Measurements from ENCODE around the gene ANKMY2. TPM values are rescaled to one million over a fixed set of nuclear protein-coding genes. Genes with fewer than 3 reads are reported as not detected.
"Not testable (repeated sequence)": the region's sequence is repeated elsewhere in the genome, so short reads cannot be mapped to it uniquely, and the experiment has no call there.

Gene ANKMY2
- 10 to 100 TPM; 18.6 to 28.8 (median 24.9) TPM for polyA plus RNA-seq (ENCODE audit: insufficient read length in 10 of 10)
- long read RNA-seq, donor 1, transcript ANKMY2-201 (10 exons, 2,555 nt) = major isoform, 5 of 48 reads
- long read RNA-seq, donor 1, partial matches to known transcripts = 16 of 48 reads
- long read RNA-seq, donor 1, other reads (novel, unspliced or antisense) = 27 of 48 reads
- long read RNA-seq, donor 2, partial matches to known transcripts = 0 of 2 reads
- long read RNA-seq, donor 2, other reads (novel, unspliced or antisense) = 0 of 2 reads
- long read RNA-seq, donor 3 = 0 reads
- long read RNA-seq, donor 4, partial matches to known transcripts = 0 of 3 reads
- long read RNA-seq, donor 4, other reads (novel, unspliced or antisense) = 0 of 3 reads
- long read RNA-seq, donor 5, transcript ANKMY2-201 (10 exons, 2,555 nt) = major isoform, 7 of 7 reads
- long read RNA-seq, donor 5, partial matches to known transcripts = 0 of 7 reads
- long read RNA-seq, donor 5, other reads (novel, unspliced or antisense) = 0 of 7 reads
- long read RNA-seq, donor 6, partial matches to known transcripts = 0 of 4 reads
- long read RNA-seq, donor 6, other reads (novel, unspliced or antisense) = 0 of 4 reads
- long read RNA-seq, donor 7, partial matches to known transcripts = 0 of 4 reads
- long read RNA-seq, donor 7, other reads (novel, unspliced or antisense) = 0 of 4 reads
- long read RNA-seq, donor 8, partial matches to known transcripts = 0 of 2 reads
- long read RNA-seq, donor 8, other reads (novel, unspliced or antisense) = 0 of 2 reads
- long read RNA-seq, donor 9, partial matches to known transcripts = 0 of 1 reads
- long read RNA-seq, donor 9, other reads (novel, unspliced or antisense) = 0 of 1 reads

DNA sequence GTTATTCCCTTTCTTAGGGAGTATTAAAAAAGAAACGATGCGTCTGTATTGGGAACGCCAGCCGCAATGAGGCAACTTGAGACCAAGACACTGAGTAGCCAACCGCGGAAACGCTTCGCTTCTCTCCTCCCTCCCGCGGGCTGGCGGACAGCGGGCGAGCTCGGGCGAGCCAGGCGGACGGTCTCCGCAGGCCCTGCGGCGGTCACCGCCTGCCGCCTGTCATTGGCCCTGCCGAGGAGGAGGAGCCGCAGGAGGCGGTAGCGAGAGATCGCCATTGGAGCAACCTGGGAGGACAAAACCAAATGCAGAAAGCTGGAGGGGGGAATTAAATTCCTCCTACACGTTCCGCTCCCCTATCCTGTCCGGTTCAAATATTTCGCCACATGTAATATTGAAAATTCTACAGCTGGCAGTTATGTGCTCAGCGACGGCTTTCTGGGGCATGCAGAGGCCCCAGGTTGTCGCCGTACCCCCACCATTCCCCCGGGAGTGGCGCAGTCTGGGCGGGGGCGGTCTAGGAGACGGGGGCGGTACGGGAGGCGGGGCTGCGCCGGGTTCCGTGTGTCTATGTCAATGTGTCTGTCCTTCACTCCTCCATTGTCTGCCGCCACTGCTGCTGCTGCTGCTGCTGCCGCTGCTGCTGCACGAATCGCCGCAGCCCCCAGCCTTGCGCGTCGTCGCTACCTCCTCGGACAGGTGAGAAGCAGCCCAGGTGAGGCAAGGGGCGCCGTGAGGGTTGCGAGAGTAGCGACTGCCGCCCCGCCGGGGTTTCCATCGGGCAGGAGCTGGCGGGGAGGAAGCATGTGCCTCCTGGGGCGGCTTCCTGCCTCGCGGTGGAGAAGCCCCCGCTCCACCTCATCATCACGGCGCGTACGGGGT lies at the start of gene ANKMY2, which contains the start of gene BZW2:
TSS of gene ANKMY2 (minus strand) at position 162 of the 879 bp plus-strand sequence. CDS start 181 bp downstream, outside the sequence.
TSS of gene BZW2 (plus strand) at position 589 of the 879 bp plus-strand sequence. CDS start 19,263 bp downstream, outside the sequence.
- DNase-seq = peak; percentile 95 to 98 (median 97)

DNA sequence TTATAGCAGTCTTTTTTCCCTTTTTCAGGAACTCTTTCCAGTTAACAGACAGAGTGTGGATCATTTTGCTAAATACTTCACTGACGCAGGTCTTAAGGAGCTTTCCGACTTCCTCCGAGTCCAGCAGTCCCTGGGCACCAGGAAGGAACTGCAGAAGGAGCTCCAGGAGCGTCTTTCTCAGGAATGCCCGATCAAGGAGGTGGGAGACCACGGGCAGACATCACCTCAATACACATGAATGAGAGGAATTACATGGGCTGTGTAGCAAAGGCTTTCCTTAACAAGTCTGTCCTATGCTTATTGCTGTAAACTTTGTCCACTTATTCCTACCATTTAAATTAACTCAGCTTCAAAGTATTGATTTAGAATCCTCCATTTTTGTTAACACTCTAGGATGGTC lies 49.3 kb upstream of the ANKMY2 start:
- DNase-seq = no peak

DNA sequence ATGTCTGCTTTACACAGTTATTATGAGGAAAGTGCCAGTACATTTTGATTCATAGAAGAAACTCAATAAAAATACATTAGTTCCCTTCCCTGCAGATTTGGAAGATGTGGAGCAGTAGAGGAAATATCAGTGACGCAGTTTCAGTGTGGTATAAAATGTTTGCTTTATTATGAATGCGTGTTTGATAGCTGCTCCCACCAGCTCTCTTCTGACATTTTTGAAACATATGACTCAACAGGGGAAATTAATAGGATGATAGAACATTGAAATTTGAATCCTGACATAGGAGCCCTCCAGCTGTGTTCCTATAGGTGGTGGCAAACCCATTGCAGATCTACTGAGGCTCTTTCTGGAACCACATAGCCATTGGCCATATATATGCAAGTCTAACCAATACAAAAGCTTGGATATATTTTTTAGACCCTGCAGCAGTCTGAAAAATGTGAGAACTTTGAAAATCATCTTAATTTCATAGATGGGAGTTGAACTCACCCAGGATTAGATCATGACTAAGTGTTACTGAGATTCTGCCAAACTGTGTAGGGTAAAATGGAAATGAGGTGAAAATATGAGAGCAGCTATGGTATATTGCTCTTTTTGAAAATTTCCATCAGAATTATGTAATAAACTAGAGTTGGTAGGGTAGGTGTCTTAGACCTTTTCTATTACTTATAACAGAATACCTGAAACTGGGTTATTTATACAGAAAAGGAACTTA lies 48.2 kb upstream of the ANKMY2 start:
- no peak for DNase-seq

GRCh38 chr7:16691241-16691640 lies 45.7 kb upstream of the ANKMY2 start:
- no peak for DNase-seq

- no peak for DNase-seq
Measured at GRCh38 chr7:16688249-16688648, 42.7 kb upstream of the ANKMY2 start.

GRCh38 chr7:16685535-16685934 lies 40.0 kb upstream of the ANKMY2 start:
- DNase-seq = no peak

DNA sequence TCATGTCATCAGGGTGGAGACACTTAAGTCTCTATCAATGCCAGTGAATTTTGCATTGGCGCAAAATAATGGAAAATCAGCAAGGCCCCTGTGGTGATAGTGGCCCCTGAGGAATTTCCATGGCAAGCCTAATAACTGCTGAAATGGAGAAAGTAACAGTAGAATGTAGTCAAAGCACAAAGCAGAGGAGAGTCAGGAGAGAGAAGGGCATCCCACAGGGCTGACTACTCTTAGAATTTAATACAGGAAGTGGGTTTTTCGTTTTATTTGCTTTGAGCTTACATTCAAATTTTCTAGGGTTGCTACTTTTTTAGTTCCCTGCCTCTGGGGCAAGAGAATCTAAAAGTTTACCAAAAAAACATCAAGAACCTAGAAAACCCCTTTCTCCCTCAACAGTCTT lies 39.4 kb upstream of the ANKMY2 start:
- DNase-seq = no peak

DNA sequence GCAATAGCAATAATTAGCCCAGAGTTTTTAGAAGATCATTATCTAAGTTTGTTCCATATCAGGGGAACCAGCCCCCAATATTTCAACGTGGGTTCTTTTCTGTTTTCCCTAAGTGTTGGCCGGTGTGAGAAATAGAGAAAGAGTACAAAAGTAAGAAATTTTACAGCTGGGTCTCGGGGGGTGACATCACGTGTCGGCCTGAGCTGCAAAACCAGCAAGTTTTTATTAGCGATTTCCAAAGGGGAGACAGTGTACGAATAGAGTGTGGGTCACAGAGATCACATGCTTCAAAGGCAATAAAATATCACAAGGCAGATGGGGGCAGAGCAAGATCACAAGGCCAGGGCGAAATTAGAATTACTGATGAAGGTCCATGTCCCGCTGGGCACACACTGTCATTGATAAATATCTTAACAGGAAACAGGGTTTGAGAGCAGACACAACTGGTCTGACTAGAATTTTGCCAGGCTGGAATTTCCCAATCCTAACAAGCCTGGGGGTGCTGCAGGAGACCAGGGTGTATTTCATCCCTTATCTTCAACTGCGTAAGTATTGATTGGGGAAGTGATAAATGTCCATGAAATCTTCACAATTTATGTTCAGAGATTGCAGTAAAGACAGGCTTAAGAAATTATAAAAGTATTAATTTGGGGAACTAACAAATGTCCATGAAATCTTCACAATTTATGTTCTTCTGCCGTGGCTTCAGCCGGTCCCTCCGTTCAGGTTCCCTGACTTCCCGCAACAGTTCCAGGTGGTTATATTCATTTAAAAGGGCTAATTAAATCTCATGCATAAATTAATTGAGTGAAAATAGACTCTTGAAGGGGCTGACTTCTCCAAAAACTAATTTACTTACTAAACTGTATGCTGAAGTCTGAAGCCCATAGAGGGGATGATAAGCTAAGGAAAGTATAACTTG lies 33.4 kb upstream of the ANKMY2 start:
- not testable (repeated sequence) for DNase-seq

- DNase-seq = no peak
Measured at GRCh38 chr7:16677978-16678494, 32.5 kb upstream of the ANKMY2 start.

DNA sequence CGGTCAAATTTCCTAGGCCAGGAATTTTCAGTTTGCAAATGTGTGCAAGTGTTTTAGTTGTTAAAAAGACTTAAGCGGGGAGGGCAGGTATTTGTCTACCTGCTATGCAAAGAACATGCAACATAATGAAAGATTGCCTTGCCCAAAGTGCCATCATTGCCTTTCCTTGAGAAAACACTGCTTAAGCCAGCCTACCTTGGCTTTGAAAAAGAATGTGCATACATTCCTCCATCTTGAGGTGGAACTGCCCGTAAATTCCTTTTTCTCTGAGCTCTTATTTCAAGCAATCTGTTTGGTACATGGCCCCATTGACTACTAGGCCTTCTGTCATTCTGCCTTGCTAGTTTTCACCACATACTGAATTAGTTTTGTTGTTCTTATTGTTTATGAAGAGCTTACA lies 29.7 kb upstream of the ANKMY2 start:
- DNase-seq = no peak

DNA sequence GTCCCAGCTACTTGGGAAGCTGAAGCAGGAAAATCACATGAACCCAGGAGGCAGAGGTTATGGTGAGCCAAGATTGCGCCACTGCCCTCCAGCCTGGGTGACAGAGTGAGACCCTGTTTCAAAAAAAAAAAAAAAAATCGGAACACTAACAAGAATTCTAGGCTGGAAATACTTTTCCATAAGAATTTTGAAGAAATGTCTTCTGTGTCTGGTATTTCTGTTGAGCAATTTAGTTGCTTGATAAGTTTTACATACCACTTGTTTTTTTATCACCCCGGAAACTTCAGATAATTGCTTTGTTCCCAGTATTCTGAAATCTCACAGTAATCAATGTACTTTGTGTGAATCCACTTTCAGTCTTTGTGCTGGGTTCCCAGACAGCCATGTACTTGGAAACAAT lies 26.3 kb upstream of the ANKMY2 start:
- DNase-seq = no peak

- DNase-seq = no peak
Measured at GRCh38 chr7:16670731-16671344, 25.3 kb upstream of the ANKMY2 start.

DNA sequence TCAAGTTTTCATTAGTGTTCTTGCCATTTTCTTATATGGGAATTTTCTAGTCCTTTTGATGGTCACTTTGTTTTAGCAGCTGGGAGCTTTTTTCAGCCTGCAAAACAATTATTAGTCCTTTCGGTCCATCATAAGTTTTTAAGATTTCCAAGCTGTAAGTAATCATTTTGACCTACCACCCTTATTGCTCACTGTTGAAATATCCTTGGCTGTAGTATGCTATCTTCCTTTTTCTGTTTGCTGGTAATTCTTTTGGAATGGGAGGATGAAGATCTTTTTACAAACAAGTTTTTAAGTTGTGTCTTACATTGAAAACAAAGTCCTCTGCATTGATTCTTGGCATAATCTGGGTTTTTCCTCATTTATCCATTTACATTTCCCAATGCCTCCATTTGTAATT lies 24.5 kb upstream of the ANKMY2 start:
- peak in 1 of 3 donors; percentile 28 for DNase-seq

DNA sequence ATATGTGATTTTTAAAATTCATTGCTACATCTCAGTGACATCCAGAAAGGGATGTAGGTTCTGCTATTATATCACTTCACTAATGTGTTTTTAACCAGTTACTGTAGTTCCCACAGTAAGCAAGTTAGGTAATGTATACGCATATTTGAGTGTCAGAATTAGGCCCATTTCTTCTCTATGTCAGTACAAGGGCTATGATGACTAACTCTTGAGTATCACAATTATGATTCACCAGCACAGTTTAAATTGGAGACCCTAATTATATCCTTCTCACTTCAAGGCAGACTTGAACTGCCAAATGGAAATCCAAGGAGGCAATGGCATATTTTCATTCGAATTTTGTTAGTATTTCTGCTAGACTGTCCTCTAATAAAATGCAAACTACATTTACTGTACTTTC lies 24.0 kb upstream of the ANKMY2 start:
- DNase-seq = no peak

DNA sequence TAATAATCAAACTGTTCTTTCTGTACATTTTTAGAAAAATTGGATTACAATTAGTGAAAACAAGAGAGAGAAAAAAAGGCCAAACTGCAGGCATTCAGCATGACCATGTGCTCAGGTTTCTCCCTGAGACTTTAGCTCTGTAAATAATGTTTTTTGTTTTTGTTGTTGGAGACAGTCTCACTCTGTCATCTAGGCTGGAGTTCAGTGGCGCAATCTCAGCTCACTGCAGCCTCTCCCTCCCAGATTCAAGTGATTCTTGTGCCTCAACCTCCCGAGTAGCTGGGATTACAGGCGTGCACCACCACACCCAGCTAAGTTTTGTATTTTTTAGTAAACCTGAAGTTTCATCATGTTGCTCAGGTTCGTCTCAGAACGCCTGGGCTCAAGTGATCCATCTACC lies 23.4 kb upstream of the ANKMY2 start:
- DNase-seq = no peak

- peak; percentile 47 to 95 (median 70) for DNase-seq
Measured at GRCh38 chr7:16668049-16668858, 22.7 kb upstream of the ANKMY2 start.

- peak in 1 of 3 donors; percentile 18 for DNase-seq
Measured at GRCh38 chr7:16667355-16667754, 21.8 kb upstream of the ANKMY2 start.

- peak in 1 of 3 donors; percentile 33 for DNase-seq
Measured at GRCh38 chr7:16661924-16662323, 16.4 kb upstream of the ANKMY2 start.
